ENCODE measurements around the gene DDX31.

- TF ChIP-seq CTCF (IDR thresholded peaks at IDR 0.05) (no peak), POLR2A (IDR thresholded peaks at IDR 0.05) (no peak), EP300 (IDR thresholded peaks at IDR 0.05) (no peak)
Measured at GRCh38 chr9:132616725-132617124, 53.1 kb downstream of the DDX31 start.
